Left forelimb (tissue), 1 donor: ENCODE data around the gene ATP9A.
"Not testable (repeated sequence)": the region's sequence is repeated elsewhere in the genome, so short reads cannot be mapped to it uniquely, and the experiment has no call there.

Source experiments
- DNase-seq: peaks from one replicate; pipeline ENCODE4 v3.0.0-alpha.2; 2018; ENCODE audit warnings: low spot score

ATP9A gene

GRCh38 chr20:51750770-51751388 is 17.3 kb downstream of the ATP9A start:
- no peak for DNase-seq

GRCh38 chr20:51750037-51750769 is 18.0 kb downstream of the ATP9A start:
- DNase-seq: no peak

- DNase-seq: no peak
Observed at GRCh38 chr20:51749674-51750036, 18.5 kb downstream of the ATP9A start.

GRCh38 chr20:51747182-51747911 is 20.8 kb downstream of the ATP9A start:
- DNase-seq: no peak

- no peak for DNase-seq
Observed at GRCh38 chr20:51745804-51746203, 22.4 kb downstream of the ATP9A start.

- DNase-seq: no peak
Observed at GRCh38 chr20:51740838-51741237, 27.4 kb downstream of the ATP9A start.

GRCh38 chr20:51740308-51740707 is 27.9 kb downstream of the ATP9A start:
- DNase-seq: not testable (repeated sequence)

- no peak for DNase-seq
Observed at GRCh38 chr20:51739722-51740249, 28.4 kb downstream of the ATP9A start.

- no peak for DNase-seq
Observed at GRCh38 chr20:51738877-51739447, 29.2 kb downstream of the ATP9A start.

- not testable (repeated sequence) for DNase-seq
Observed at GRCh38 chr20:51738261-51738660, 29.9 kb downstream of the ATP9A start.

GRCh38 chr20:51736947-51737346 is 31.2 kb downstream of the ATP9A start:
- DNase-seq: no peak

- no peak for DNase-seq
Observed at GRCh38 chr20:51735728-51736600, 32.2 kb downstream of the ATP9A start.

GRCh38 chr20:51734876-51735720 is 33.1 kb downstream of the ATP9A start:
- no peak for DNase-seq

- no peak for DNase-seq
Observed at GRCh38 chr20:51733070-51733469, 35.1 kb downstream of the ATP9A start.

- peak; percentile 69 for DNase-seq
Observed at GRCh38 chr20:51732096-51732791, 35.9 kb downstream of the ATP9A start.

- DNase-seq: no peak
Observed at GRCh38 chr20:51731731-51732095, 36.5 kb downstream of the ATP9A start.

GRCh38 chr20:51729771-51730170 is 38.4 kb downstream of the ATP9A start:
- no peak for DNase-seq

- DNase-seq: no peak
Observed at GRCh38 chr20:51728737-51729136, 39.5 kb downstream of the ATP9A start.

GRCh38 chr20:51727872-51728271 is 40.3 kb downstream of the ATP9A start:
- DNase-seq: no peak

- DNase-seq: no peak
Observed at GRCh38 chr20:51725584-51726176, 42.5 kb downstream of the ATP9A start.
